Measurements from ENCODE around the gene SERPINE3. TPM values are rescaled to one million over a fixed set of nuclear protein-coding genes. Genes with fewer than 3 reads are reported as not detected.

Gene SERPINE3
- total RNA-seq, 4 donors from 2014 or later: not detected

GRCh38 chr13:51305271-51305967, 34.1 kb upstream of the SERPINE3 start:
- TF ChIP-seq CTCF (IDR thresholded peaks at IDR 0.05; ENCODE audit: low read depth): no peak

- TF ChIP-seq CTCF (IDR thresholded peaks at IDR 0.05; ENCODE audit: low read depth): no peak
Measured at GRCh38 chr13:51308781-51309180, 30.7 kb upstream of the SERPINE3 start.

- no peak for TF ChIP-seq CTCF (IDR thresholded peaks at IDR 0.05; ENCODE audit: low read depth)
Measured at GRCh38 chr13:51311231-51311630, 28.3 kb upstream of the SERPINE3 start.

- TF ChIP-seq CTCF (IDR thresholded peaks at IDR 0.05; ENCODE audit: low read depth): no peak
Measured at GRCh38 chr13:51311957-51312520, 27.5 kb upstream of the SERPINE3 start.

- TF ChIP-seq CTCF (IDR thresholded peaks at IDR 0.05; ENCODE audit: low read depth): no peak
Measured at GRCh38 chr13:51313619-51314018, 25.9 kb upstream of the SERPINE3 start.

GRCh38 chr13:51317262-51317661, 22.2 kb upstream of the SERPINE3 start:
- TF ChIP-seq CTCF (IDR thresholded peaks at IDR 0.05; ENCODE audit: low read depth): no peak

GRCh38 chr13:51318015-51318414, 21.5 kb upstream of the SERPINE3 start:
- TF ChIP-seq CTCF (IDR thresholded peaks at IDR 0.05; ENCODE audit: low read depth): no peak

Measured in subcutaneous adipose tissue (tissue), 4 donors.